GM12878 (cell line): ENCODE results near the gene SPAG7. TPM values are rescaled to one million over a fixed set of nuclear protein-coding genes. Genes with fewer than 3 reads are reported as not detected.
A peak's percentile ranks its signal among the peaks of the same experiment; 100 is the strongest.

Experiments used
- ATAC-seq: fragments of 200-7000 bp; cut with Tn5 transposase; 3 replicates; pipeline ENCODE4 v1.9.1; 2020; ENCODE audit warnings: mild to moderate bottlenecking, moderate library complexity
- BruUV-seq: library from RNA; stranded (reverse); fragments of 400-500 nt; replicated peaks from 2 replicates; lab custom pipeline; 2021; lab: Mats Ljungman, UMichigan
- CTCF ChIA-PET: fragments of 300-600 bp; sonication (Branson Sonifier 250); formaldehyde crosslinking; extraction: SDS; loops from one replicate; lab custom pipeline; 2021; ENCODE audit warnings: inconsistent platforms; lab: Yijun Ruan, JAX
- POLR2A ChIA-PET: fragments of 350-600 bp; formaldehyde crosslinking; extraction: SDS; loops from one replicate; lab custom pipeline; 2021; ENCODE audit warnings: inconsistent platforms; lab: Charles Lee
- RAD21 ChIA-PET: fragments of 300-600 bp; sonication (Branson Sonifier 250); formaldehyde crosslinking; loops from one replicate; lab custom pipeline; 2023; ENCODE audit warnings: antibody characterized with exemption; ENCODE audit not compliant: unreplicated experiment; lab: Charles Lee
- SMC1A ChIA-PET: fragments of 300-600 bp; sonication (Branson Sonifier 250); formaldehyde crosslinking; loops from one replicate; lab custom pipeline; 2023; ENCODE audit not compliant: unreplicated experiment, uncharacterized antibody; lab: Charles Lee
- DNase-seq: peaks from one replicate; pipeline ENCODE4 v3.0.0-alpha.2; 2011; ENCODE audit warnings: low read depth, low spot score
- FAIRE-seq: peaks from 3 replicates; lab custom pipeline; 2011; peaks lifted over from hg19 to GRCh38; lab: Jason Lieb, UNC
- H2AFZ ChIP-seq: 2 replicates; pipeline ENCODE4 v1.6.0; 2011; ENCODE audit warnings: low read depth, low read length, control low read depth; ENCODE audit not compliant: control insufficient read depth
- H3K27ac ChIP-seq: 2 replicates; pipeline ENCODE4 v1.5.1; 2011; ENCODE audit warnings: control low read depth; ENCODE audit not compliant: control insufficient read depth, insufficient read depth
- H3K27me3 ChIP-seq, 2 experiments: replicated peaks in 1 of 2; 2 replicates each; pipeline versions ENCODE4 v1.6.0 to v1.6.1; 2011; ENCODE audit warnings: low read length in 1 of 2; ENCODE audit not compliant: control insufficient read depth in 2 of 2, insufficient read depth in 2 of 2
- H3K36me3 ChIP-seq, 2 experiments: 2 replicates each; pipeline ENCODE4 v1.5.1; 2011; ENCODE audit warnings: low read length in 1 of 2; ENCODE audit not compliant: control insufficient read depth in 2 of 2, insufficient read depth in 2 of 2
- H3K4me1 ChIP-seq: 2 replicates; pipeline ENCODE4 v1.6.1; 2011; ENCODE audit warnings: mild to moderate bottlenecking, low read length, moderate library complexity, mixed read lengths; ENCODE audit not compliant: control insufficient read depth, insufficient read depth
- H3K4me2 ChIP-seq: 2 replicates; pipeline ENCODE4 v1.6.0; 2011; ENCODE audit warnings: control low read depth; ENCODE audit not compliant: control insufficient read depth, insufficient read depth
- H3K4me3 ChIP-seq: fragments of 200-600 bp; sonication (generic); 2 replicates; pipeline ENCODE4 v1.5.1; 2016
- H3K79me2 ChIP-seq: 2 replicates; pipeline ENCODE4 v1.6.0; 2011; ENCODE audit warnings: low read length; ENCODE audit not compliant: control insufficient read depth, insufficient read depth
- H3K9ac ChIP-seq: 2 replicates; pipeline ENCODE4 v1.8.0; 2011; ENCODE audit warnings: low read length, control low read depth, mixed read lengths; ENCODE audit not compliant: control insufficient read depth, insufficient read depth
- H3K9me3 ChIP-seq: replicated peaks from 3 replicates; pipeline ENCODE4 v1.5.1; 2011; ENCODE audit warnings: mild to moderate bottlenecking, low read length; ENCODE audit not compliant: control insufficient read depth, insufficient read depth
- H4K20me1 ChIP-seq: 2 replicates; pipeline ENCODE4 v1.6.0; 2011; ENCODE audit not compliant: control insufficient read depth, insufficient read depth
- BHLHE40 ChIP-seq, 2 experiments: fragments of 450-650 bp in 1 of 2; IDR thresholded peaks; 2 replicates each; pipeline ENCODE4 v1.6.1; 2011 to 2017; ENCODE audit warnings: low read depth in 2 of 2, borderline replicate concordance in 1 of 2, improper control_type of control experiment in 1 of 2, low read length in 1 of 2, mild to moderate bottlenecking in 1 of 2
- BRCA1 ChIP-seq: IDR thresholded peaks from 2 replicates; pipeline ENCODE4 v1.6.1; 2011; ENCODE audit warnings: low read depth, low read length, improper control_type of control experiment
- EP300 ChIP-seq, 2 experiments: fragments of 150-350 bp in 1 of 2; IDR thresholded peaks; 2 replicates each; pipeline ENCODE4 v1.6.1; 2011 to 2012; ENCODE audit warnings: low read depth in 2 of 2, low read length in 2 of 2, borderline replicate concordance in 1 of 2, improper control_type of control experiment in 1 of 2, inconsistent platforms in 1 of 2; ENCODE audit not compliant: control insufficient read depth in 1 of 2
- ETV6 ChIP-seq, 2 experiments: fragments of 450-650 bp in 1 of 2; IDR thresholded peaks in 1 of 2; conservative IDR thresholded peaks in 1 of 2; 2 replicates each; pipeline ENCODE4 v1.6.1; 2014; ENCODE audit warnings: antibody characterized with exemption in 1 of 2, borderline replicate concordance in 1 of 2, low read depth in 1 of 2, mild to moderate bottlenecking in 1 of 2, moderate library complexity in 1 of 2
- GATAD2B ChIP-seq: fragments of 450-650 bp; conservative IDR thresholded peaks from 2 replicates; pipeline ENCODE4 v1.6.1; 2017; ENCODE audit warnings: low read depth, mild to moderate bottlenecking, moderate library complexity
- IRF4 ChIP-seq: IDR thresholded peaks from 2 replicates; pipeline ENCODE4 v1.6.1; 2011; ENCODE audit warnings: low read depth, low read length
- MTA3 ChIP-seq: IDR thresholded peaks from 2 replicates; pipeline ENCODE4 v1.6.1; 2012; ENCODE audit warnings: low read length, inconsistent platforms, borderline replicate concordance
- MYC ChIP-seq: IDR thresholded peaks from 2 replicates; pipeline ENCODE4 v1.6.1; 2011; ENCODE audit warnings: mild to moderate bottlenecking, low read length, moderate library complexity, inconsistent platforms; ENCODE audit not compliant: insufficient read depth, insufficient replicate concordance, insufficient read length, severe bottlenecking
- PAX5 ChIP-seq: IDR thresholded peaks from 2 replicates; pipeline ENCODE4 v1.6.1; 2011; ENCODE audit warnings: low read depth, low read length, borderline replicate concordance
- POLR2A ChIP-seq: IDR thresholded peaks from 2 replicates; pipeline ENCODE4 v1.6.1; 2011; ENCODE audit warnings: low read depth, mild to moderate bottlenecking, low read length
- POLR2AphosphoS5 ChIP-seq: IDR thresholded peaks from 2 replicates; pipeline ENCODE4 v1.6.1; 2011; ENCODE audit warnings: mild to moderate bottlenecking, low read length, inconsistent platforms
- YBX1 ChIP-seq: fragments of 450-650 bp; IDR thresholded peaks from 2 replicates; pipeline ENCODE4 v1.6.1; 2016; ENCODE audit warnings: antibody characterized with exemption
- ZBED1 ChIP-seq: IDR thresholded peaks from 2 replicates; pipeline ENCODE4 v1.6.1; 2016; ENCODE audit warnings: borderline replicate concordance
- ZNF622 ChIP-seq: fragments of 450-650 bp; IDR thresholded peaks from 2 replicates; pipeline ENCODE4 v1.6.1; 2017; ENCODE audit warnings: mild to moderate bottlenecking, inconsistent platforms
- WGBS: methylation state at CpG from one replicate; pipeline ENCODE4 v1.1.6; 2016; ENCODE audit warnings: low lambda C conversion rate; ENCODE audit not compliant: insufficient replicate concordance, insufficient coverage; ENCODE audit errors: missing lambda C conversion rate; 5-methylcytosine and 5-hydroxymethylcytosine counted together
- in situ Hi-C: fragments of 300-500 bp; cut with MboI; formaldehyde crosslinking; loops from 9 replicates; pipeline ENCODE4 v1.14.3; 2018; ENCODE audit warnings: mixed read lengths
- intact Hi-C: fragments of 100-400 bp; cut with micrococcal nuclease; formaldehyde crosslinking; loops from one replicate; pipeline ENCODE4 v1.14.2; 2022; ENCODE audit not compliant: unreplicated experiment
- polyA plus RNA-seq, 11 experiments: library from polyadenylated mRNA; depleted of rRNA in 4 of 11; unstranded in 6 of 11; stranded (reverse) in 5 of 11; fragments of >200 nt; fragmentation: Nextera tagmentation in 4 of 11; fragmentation: Illumina TruSeq in 1 of 11; extraction: Ambion mirVana in 4 of 11; extraction: Trizol in 1 of 11; gene quantifications; 1 replicate in 1 of 11; 2 replicates in 10 of 11; pipeline versions ENCODE4 v1.2.1 to v1.2.3, GENCODE V29; 2011 to 2016; ENCODE audit warnings: inconsistent platforms in 2 of 11, missing spikeins in 2 of 11, low read depth in 1 of 11
- total RNA-seq, 4 experiments: library from RNA; depleted of rRNA in 3 of 4; stranded (reverse); fragments of >200 nt in 3 of 4; fragmentation: Illumina TruSeq in 1 of 4; extraction: Trizol in 1 of 4; gene quantifications; 2 replicates each; pipeline versions ENCODE4 v1.2.1 to v1.2.3, GENCODE V29; 2013 to 2021
- TF ChIP-seq, protein P1 (sequence below): fragments of 450-650 bp; formaldehyde crosslinking; IDR thresholded peaks from 2 replicates; pipeline ENCODE4 v1.4.0; 2022; ENCODE audit warnings: mild to moderate bottlenecking, moderate library complexity

SPAG7 gene
- total and polyA plus RNA-seq, 10 of the 15 experiments (the other 5 are each of a cell fraction or from before 2014, with no cell fraction given) = 7.9 to 146 (median 88.7) TPM

DNA sequence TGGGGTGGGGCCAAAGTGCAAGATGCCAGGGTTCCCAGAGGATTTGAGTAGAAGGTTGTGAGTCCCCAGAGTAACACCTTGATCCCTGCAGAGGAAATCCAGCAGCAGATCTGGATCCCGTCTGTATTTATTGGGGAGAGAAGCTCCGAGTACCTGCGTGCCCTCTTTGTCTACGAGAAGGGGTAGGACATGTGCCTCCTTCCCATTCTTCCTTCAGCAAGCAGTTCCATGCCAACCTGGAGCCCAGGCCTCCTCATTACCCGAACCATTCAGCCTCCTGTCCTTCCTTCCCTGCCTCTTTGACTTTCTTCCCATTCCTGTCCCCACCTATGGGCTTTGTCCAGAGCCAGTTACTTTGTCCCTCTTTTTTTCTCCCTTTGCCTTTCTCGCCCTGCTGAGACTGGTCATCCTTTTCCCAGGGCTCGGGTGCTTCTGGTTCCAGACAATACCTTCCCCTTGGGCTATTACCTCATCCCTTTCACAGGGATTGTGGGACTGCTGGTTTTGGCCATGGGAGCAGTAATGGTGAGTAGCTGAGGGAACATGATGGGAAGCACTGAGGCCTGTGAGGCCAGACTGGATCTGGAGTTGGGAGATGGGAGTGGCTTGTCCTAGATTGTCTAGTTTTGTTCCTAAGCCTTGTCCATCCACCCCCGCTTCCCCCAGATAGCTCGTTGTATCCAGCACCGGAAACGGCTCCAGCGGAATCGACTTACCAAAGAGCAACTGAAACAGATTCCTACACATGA is 24.7 kb downstream of the SPAG7 start:
- peaks cover 46% of the 10 kb centered on the region for H3K4me1 ChIP-seq
- no peaks in the 10 kb centered on the region for H3K9me3 ChIP-seq
- intact Hi-C loops = loop anchor here (5.0 kb wide), 1 partner anchor 294 kb away; no protein-coding TSS in a partner anchor
- ChIA-PET CTCF (no interaction called here), SMC1A (interaction anchor here (7.1 kb wide), 1 partner anchor 24 kb away, joined by 50 read pairs; the partner anchor contains the start of gene SPAG7), RAD21 (interaction anchor here (1.7 kb wide), 1 partner anchor 25 kb away, joined by 6 read pairs; the partner anchor contains the start of gene SPAG7), POLR2A (interaction anchor here (17.5 kb wide), 1 partner anchor 23 kb away, joined by 272 read pairs; the partner anchor contains the start of gene SPAG7)
- peak overlapping the region; percentile 44 for H3K9ac ChIP-seq
- TF ChIP-seq MYC (no peak), ETV6 (conservative IDR thresholded peaks at IDR 0.05 in 1 of 2, IDR thresholded peaks at IDR 0.05 in 1 of 2; ENCODE audit: borderline replicate concordance in 1 of 2, low read depth in 1 of 2) (no peak), ZNF622 (no peak), BHLHE40 (IDR thresholded peaks at IDR 0.05; ENCODE audit: borderline replicate concordance in 1 of 2, low read depth in 2 of 2, low read length in 1 of 2) (no peak), YBX1 (no peak), PAX5 (no peak), POLR2AphosphoS5 (peak; percentile 57), MTA3 (no peak), POLR2A (peak; percentile 69), ZBED1 (no peak), IRF4 (no peak), EP300 (IDR thresholded peaks at IDR 0.05; ENCODE audit: borderline replicate concordance in 1 of 2, control insufficient read depth in 1 of 2, low read depth in 2 of 2, low read length in 2 of 2) (no peak), GATAD2B (no peak), BRCA1 (no peak)
- TF ChIP-seq, protein P1, sequence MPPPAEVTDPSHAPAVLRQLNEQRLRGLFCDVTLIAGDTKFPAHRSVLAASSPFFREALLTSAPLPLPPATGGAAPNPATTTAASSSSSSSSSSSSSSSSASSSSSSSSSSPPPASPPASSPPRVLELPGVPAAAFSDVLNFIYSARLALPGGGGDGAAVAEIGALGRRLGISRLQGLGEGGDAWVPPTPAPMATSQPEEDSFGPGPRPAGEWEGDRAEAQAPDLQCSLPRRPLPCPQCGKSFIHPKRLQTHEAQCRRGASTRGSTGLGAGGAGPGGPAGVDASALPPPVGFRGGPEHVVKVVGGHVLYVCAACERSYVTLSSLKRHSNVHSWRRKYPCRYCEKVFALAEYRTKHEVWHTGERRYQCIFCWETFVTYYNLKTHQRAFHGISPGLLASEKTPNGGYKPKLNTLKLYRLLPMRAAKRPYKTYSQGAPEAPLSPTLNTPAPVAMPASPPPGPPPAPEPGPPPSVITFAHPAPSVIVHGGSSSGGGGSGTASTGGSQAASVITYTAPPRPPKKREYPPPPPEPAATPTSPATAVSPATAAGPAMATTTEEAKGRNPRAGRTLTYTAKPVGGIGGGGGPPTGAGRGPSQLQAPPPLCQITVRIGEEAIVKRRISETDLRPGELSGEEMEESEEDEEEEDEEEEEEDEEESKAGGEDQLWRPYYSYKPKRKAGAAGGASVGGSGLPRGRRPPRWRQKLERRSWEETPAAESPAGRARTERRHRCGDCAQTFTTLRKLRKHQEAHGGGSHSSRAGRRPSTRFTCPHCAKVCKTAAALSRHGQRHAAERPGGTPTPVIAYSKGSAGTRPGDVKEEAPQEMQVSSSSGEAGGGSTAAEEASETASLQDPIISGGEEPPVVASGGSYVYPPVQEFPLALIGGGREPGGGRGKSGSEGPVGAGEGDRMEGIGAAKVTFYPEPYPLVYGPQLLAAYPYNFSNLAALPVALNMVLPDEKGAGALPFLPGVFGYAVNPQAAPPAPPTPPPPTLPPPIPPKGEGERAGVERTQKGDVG (CRISPR knock-in tag) = no peak
- H3K27ac ChIP-seq = peak overlapping the region; percentile 100
- peaks cover 5% of the 10 kb centered on the region for H4K20me1 ChIP-seq
- no peaks in the 10 kb centered on the region for H3K27me3 ChIP-seq
- FAIRE-seq (no peak), ATAC-seq (no peak), DNase-seq (no peak)
- peak overlapping the region; percentile 85; the same call in 1 of the 2 replicates for H3K4me3 ChIP-seq
- peaks cover 22% of the 10 kb centered on the region in 2 experiments for H3K36me3 ChIP-seq
- WGBS = 97% methylated on average over 13 of the region's 13 CpGs
- H2AFZ ChIP-seq = no peak overlapping the region
- BruUV-seq = no TSS peak
- peak overlapping the region; percentile 55 for H3K4me2 ChIP-seq
- in situ Hi-C loops = no loop called here
- peaks cover 94% of the 10 kb centered on the region for H3K79me2 ChIP-seq
